GM10266 (cell line): ENCODE results near the gene RBCK1.

Experiments used
- DNase-seq: peaks from one replicate; pipeline ENCODE4 v3.0.0; 2012; ENCODE audit errors: extremely low spot score
- CTCF ChIP-seq: IDR thresholded peaks from 2 replicates; pipeline ENCODE4 v1.5.1; 2012; ENCODE audit warnings: mild to moderate bottlenecking, low read depth; ENCODE audit not compliant: control insufficient read depth, insufficient read depth; ENCODE audit errors: missing control alignments

RBCK1 gene

GRCh38 chr20:454951-455350, 46.9 kb downstream of the RBCK1 start:
- no peak for TF ChIP-seq CTCF
- DNase-seq, result no peak

- TF ChIP-seq CTCF, result no peak
- DNase-seq, result no peak
Observed at GRCh38 chr20:458776-459175, 50.7 kb downstream of the RBCK1 start.

- DNase-seq, result no peak
- no peak for TF ChIP-seq CTCF
Observed at GRCh38 chr20:460180-460579, 52.1 kb downstream of the RBCK1 start.

- no peak for TF ChIP-seq CTCF
- no peak for DNase-seq
Observed at GRCh38 chr20:460707-461106, 52.6 kb downstream of the RBCK1 start.

GRCh38 chr20:461254-462198, 53.4 kb downstream of the RBCK1 start:
- DNase-seq, result peak; percentile 74
- TF ChIP-seq CTCF, result no peak

- DNase-seq, result peak; percentile 94
- TF ChIP-seq CTCF, result peak; percentile 47
Observed at GRCh38 chr20:462199-462991, 54.3 kb downstream of the RBCK1 start, which contains the start of gene TBC1D20. TSS of gene TBC1D20 (minus strand) at chr20:462533. CDS start at chr20:462405, 128 bp downstream.

- no peak for TF ChIP-seq CTCF
- no peak for DNase-seq
Observed at GRCh38 chr20:467755-468154, 59.7 kb downstream of the RBCK1 start.
